GM19468 (cell line): ENCODE measurements around the gene ZNF33B.
"Not testable (repeated sequence)": the region's sequence is repeated elsewhere in the genome, so short reads cannot be mapped to it uniquely, and the experiment has no call there.

Source experiments
- ATAC-seq: cut with Tn5 transposase; IDR thresholded peaks from one replicate; pipeline ENCODE4 v1.9.1; 2021; ENCODE audit warnings: mild to moderate bottlenecking, moderate library complexity, moderate number of reproducible peaks; ENCODE audit not compliant: unreplicated experiment; ENCODE audit errors: extremely low read depth

ZNF33B gene

GRCh38 chr10:42618424-42618823, 19.9 kb downstream of the ZNF33B start:
- ATAC-seq, result no peak

GRCh38 chr10:42615419-42615818, 23.0 kb downstream of the ZNF33B start:
- ATAC-seq, result no peak

DNA sequence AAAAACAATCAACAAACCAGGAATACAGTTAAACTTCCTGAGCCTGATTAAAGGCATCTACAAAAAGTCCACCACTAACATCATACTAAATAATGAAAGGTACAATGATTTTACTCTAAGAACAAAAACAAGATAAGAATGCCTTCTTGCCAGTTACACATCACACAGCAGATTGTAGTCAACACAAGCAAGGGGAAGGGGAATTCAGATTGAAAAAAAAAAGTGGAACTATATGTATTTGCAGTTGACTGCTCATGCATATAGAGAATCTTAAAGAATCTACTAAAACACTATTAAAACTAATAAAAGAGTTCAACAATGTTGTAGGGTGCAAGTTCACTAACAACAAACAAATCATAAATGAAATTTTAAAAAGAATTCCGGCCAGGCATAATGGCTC, 28.5 kb downstream of the ZNF33B start:
- ATAC-seq, result no peak

- no peak for ATAC-seq
Observed at GRCh38 chr10:42598249-42598873, 40.0 kb downstream of the ZNF33B start.

DNA sequence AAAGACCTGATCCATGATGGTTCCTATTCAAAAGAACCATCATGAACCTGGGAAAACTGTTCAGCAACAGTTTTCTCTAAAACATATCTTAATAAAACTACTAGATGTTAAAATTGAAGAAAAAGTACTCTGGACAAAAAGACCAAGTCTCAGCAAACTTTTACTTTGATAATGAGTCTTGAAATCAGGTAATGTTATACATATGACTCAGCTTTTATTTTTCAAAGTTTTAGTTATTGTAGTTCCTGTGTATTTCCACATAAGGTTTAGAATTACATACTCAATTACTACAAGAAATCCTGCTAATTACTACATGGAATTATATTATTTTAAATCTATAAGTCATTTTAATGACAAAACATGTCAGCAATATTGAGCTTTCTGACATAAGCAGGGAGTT, 42.2 kb downstream of the ZNF33B start:
- ATAC-seq, result no peak

DNA sequence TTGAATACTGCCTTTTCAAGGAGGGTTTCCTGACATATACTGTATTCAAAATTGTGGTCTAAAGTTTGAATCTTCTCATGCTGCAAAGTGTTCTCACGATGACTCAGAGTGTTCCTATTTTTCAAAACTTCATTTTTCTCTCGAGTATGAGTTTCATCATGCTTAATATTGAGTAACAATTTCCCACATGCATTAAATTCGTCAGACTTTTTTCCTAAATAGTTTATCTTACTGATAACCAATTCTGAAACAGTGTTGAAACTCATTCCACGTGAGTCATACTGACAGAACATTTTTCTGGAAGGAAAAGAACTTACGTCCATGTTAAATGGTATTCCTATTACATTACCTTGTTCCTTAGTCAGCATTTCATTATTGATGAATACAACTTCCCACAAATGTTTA, 44.1 kb downstream of the ZNF33B start:
- ATAC-seq, result no peak

GRCh38 chr10:42593284-42593683, 45.1 kb downstream of the ZNF33B start:
- no peak for ATAC-seq

- no peak for ATAC-seq
Observed at GRCh38 chr10:42583828-42584227, 54.5 kb downstream of the ZNF33B start.

- no peak for ATAC-seq
Observed at GRCh38 chr10:42578019-42578418, 60.4 kb downstream of the ZNF33B start.

GRCh38 chr10:42576338-42576737, 62.0 kb downstream of the ZNF33B start:
- ATAC-seq, result no peak

- ATAC-seq, result no peak
Observed at GRCh38 chr10:42574336-42574735, 64.0 kb downstream of the ZNF33B start.

- no peak for ATAC-seq
Observed at GRCh38 chr10:42556931-42557330, 81.4 kb downstream of the ZNF33B start.

GRCh38 chr10:42553576-42553975, 84.8 kb downstream of the ZNF33B start:
- ATAC-seq, result not testable (repeated sequence)

DNA sequence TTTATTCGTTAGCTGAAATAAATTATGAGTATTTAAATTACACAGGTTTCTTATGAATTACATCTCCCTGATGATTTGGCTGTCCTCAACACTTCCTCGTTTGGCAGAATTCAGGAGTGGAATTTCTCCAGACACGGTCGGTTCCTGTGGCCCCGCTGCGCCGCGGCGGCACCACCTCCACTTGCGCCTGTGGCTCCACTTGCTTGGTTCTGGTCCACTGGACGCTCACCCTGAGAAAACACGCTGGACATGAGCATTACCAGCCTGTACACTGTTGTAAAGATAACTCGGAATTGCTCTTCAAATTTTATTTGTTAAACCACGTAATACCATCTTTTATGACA, 85.3 kb downstream of the ZNF33B start:
- peak; percentile 2 for ATAC-seq

- peak; percentile 93 for ATAC-seq
Observed at GRCh38 chr10:42552188-42553063, 85.9 kb downstream of the ZNF33B start.

GRCh38 chr10:42551582-42552187, 86.7 kb downstream of the ZNF33B start:
- ATAC-seq, result no peak

GRCh38 chr10:42549851-42550250, 88.5 kb downstream of the ZNF33B start:
- ATAC-seq, result no peak

DNA sequence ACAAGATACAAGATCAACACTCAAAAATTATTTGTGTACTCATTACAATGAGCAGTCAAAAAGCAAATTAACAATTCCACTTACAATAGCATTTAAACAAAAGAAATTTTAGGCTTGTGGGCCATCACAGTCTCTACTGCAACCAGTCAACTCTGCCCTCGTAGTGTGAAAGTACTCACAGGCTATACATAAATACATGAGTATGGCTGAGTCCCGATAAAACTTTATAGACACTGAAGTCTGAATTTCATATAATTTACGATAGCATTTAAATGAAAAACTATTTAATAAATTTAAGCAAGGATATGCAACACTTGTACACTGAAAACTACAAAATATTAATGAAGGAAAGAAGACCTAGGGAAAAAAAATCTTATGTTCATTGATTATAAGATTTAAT, 90.1 kb downstream of the ZNF33B start:
- no peak for ATAC-seq

DNA sequence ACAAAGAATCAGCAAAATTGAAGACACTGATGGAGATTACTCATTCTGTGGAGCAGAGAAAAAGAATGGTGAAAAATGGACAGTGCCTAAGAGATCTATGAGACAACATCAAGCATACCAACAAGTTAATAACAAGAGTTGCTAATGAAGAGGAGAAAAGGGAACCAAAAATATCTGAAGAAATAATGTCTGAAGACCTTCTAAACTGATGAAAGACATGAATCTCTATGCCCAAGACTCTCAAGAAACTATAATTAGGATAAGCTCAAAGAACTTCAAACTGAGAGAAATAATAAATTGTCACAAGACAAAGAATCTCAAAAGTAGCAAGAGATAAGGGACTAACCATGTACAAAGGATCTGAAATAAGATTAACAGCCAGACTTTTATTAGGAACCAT, 93.4 kb downstream of the ZNF33B start:
- no peak for ATAC-seq

GRCh38 chr10:42543840-42544372, 94.5 kb downstream of the ZNF33B start:
- ATAC-seq, result no peak
